Neural cell (in vitro differentiated cells): ENCODE results near the gene CEP170B. TPM values are rescaled to one million over a fixed set of nuclear protein-coding genes. Genes with fewer than 3 reads are reported as not detected.

ENCODE experiments used
- H2AFZ ChIP-seq: fragments of 200-600, 300-800 bp; sonication (generic), shearing (Covaris generic); 2 replicates; pipeline ENCODE4 v1.6.0; 2014; ENCODE audit warnings: low read depth, mild to moderate bottlenecking, antibody characterized with exemption, low read length, moderate library complexity
- H3F3A ChIP-seq: fragments of 200-600 bp; shearing (Covaris generic); 2 replicates; pipeline ENCODE4 v1.6.1; 2016; ENCODE audit warnings: mild to moderate bottlenecking, moderate library complexity, mixed read lengths, antibody characterized with exemption, low read length; ENCODE audit not compliant: insufficient read depth, poor library complexity, severe bottlenecking
- H3K27ac ChIP-seq: fragments of 200-600, 300-800 bp; sonication (generic), shearing (Covaris generic); 2 replicates; pipeline ENCODE4 v1.5.1; 2014; ENCODE audit warnings: mild to moderate bottlenecking, low read length, moderate library complexity
- H3K27me3 ChIP-seq: fragments of 300-800, 200-600 bp; sonication (generic), shearing (Covaris generic); 2 replicates; pipeline ENCODE4 v1.6.0; 2014; ENCODE audit warnings: mild to moderate bottlenecking, low read depth, low read length, moderate library complexity; ENCODE audit not compliant: insufficient read depth
- H3K36me3 ChIP-seq: fragments of 300-800, 200-600 bp; sonication (generic), shearing (Covaris generic); 2 replicates; pipeline ENCODE4 v1.5.1; 2014; ENCODE audit warnings: mild to moderate bottlenecking, antibody characterized with exemption, low read length, moderate library complexity; ENCODE audit not compliant: insufficient read depth
- H3K4me2 ChIP-seq: fragments of 300-800, 200-600 bp; sonication (generic), shearing (Covaris generic); 2 replicates; pipeline ENCODE4 v1.6.0; 2014; ENCODE audit warnings: mild to moderate bottlenecking, low read length
- H3K4me3 ChIP-seq: fragments of 300-800, 200-600 bp; sonication (generic), shearing (Covaris generic); 2 replicates; pipeline ENCODE4 v1.5.1; 2014; ENCODE audit warnings: mild to moderate bottlenecking, low read length, moderate library complexity
- H3K79me2 ChIP-seq: fragments of 200-600 bp; shearing (Covaris generic); replicated peaks from 2 replicates; pipeline ENCODE4 v1.6.0; 2014; ENCODE audit warnings: mild to moderate bottlenecking, low read length, moderate library complexity; ENCODE audit not compliant: insufficient read depth
- H3K9ac ChIP-seq: fragments of 300-800, 200-600 bp; sonication (generic), shearing (Covaris generic); 2 replicates; pipeline ENCODE4 v1.6.1; 2016; ENCODE audit warnings: mild to moderate bottlenecking, low read length, mixed read lengths
- H3K9me2 ChIP-seq: fragments of 200-600 bp; shearing (Covaris generic); 2 replicates; pipeline ENCODE4 v1.6.1; 2016; ENCODE audit warnings: mild to moderate bottlenecking, low read length, mixed read lengths; ENCODE audit not compliant: insufficient read depth
- H3K9me3 ChIP-seq: fragments of 200-600, 300-800 bp; sonication (generic), shearing (Covaris generic); 2 replicates; pipeline ENCODE4 v1.6.1; 2016; ENCODE audit warnings: mild to moderate bottlenecking, mixed run types, low read length, moderate library complexity, mixed read lengths
- H4K20me1 ChIP-seq: fragments of 200-600 bp; shearing (Covaris generic); 2 replicates; pipeline ENCODE4 v1.6.1; 2016; ENCODE audit warnings: mild to moderate bottlenecking, mixed run types; ENCODE audit not compliant: insufficient read depth
- CTCF ChIP-seq: fragments of 450-650 bp; IDR thresholded peaks from 2 replicates; pipeline ENCODE4 v1.5.1; 2014; ENCODE audit warnings: antibody characterized with exemption, mild to moderate bottlenecking, moderate library complexity; ENCODE audit not compliant: poor library complexity, severe bottlenecking
- EP300 ChIP-seq: fragments of 450-650 bp; conservative IDR thresholded peaks from 2 replicates; pipeline ENCODE4 v1.6.1; 2014; ENCODE audit warnings: antibody characterized with exemption, mild to moderate bottlenecking, moderate library complexity; ENCODE audit not compliant: poor library complexity, severe bottlenecking
- EZH2 ChIP-seq: fragments of 200-600, 300-800 bp; shearing (Covaris generic), sonication (generic); IDR thresholded peaks from 2 replicates; pipeline ENCODE4 v1.6.1; 2014; ENCODE audit warnings: antibody characterized with exemption, low read length, borderline replicate concordance, mild to moderate bottlenecking; ENCODE audit not compliant: insufficient read depth, poor library complexity, severe bottlenecking
- MXI1 ChIP-seq: fragments of 450-650 bp; conservative IDR thresholded peaks from 2 replicates; pipeline ENCODE4 v1.6.1; 2014; ENCODE audit warnings: antibody characterized with exemption, mild to moderate bottlenecking; ENCODE audit not compliant: poor library complexity, severe bottlenecking
- POLR2AphosphoS5 ChIP-seq: IDR thresholded peaks from 2 replicates; pipeline ENCODE4 v1.6.1; 2012
- RAD21 ChIP-seq: fragments of 450-650 bp; conservative IDR thresholded peaks from 2 replicates; pipeline ENCODE4 v1.6.1; 2014; ENCODE audit warnings: antibody characterized with exemption, mild to moderate bottlenecking, moderate library complexity
- REST ChIP-seq: IDR thresholded peaks from 2 replicates; pipeline ENCODE4 v1.6.1; 2012; ENCODE audit warnings: borderline replicate concordance
- SMC3 ChIP-seq: fragments of 450-650 bp; conservative IDR thresholded peaks from 2 replicates; pipeline ENCODE4 v1.6.1; 2014; ENCODE audit warnings: antibody characterized with exemption, mild to moderate bottlenecking, moderate library complexity; ENCODE audit not compliant: poor library complexity
- TAF1 ChIP-seq: IDR thresholded peaks from 2 replicates; pipeline ENCODE4 v1.6.1; 2012; ENCODE audit warnings: low read depth
- polyA plus RNA-seq: library from polyadenylated mRNA; depleted of rRNA; stranded (reverse); fragments of >200 nt; gene quantifications from 2 replicates; pipeline ENCODE4 v1.2.3, GENCODE V29; 2014

The CEP170B gene
- polyA plus RNA-seq, 1 donor from 2014 or later = 11.6 TPM

GRCh38 chr14:104843006-104843405 lies 22.1 kb upstream of the CEP170B start:
- no peaks in the 10 kb centered on the region for H3K9me2 ChIP-seq

GRCh38 chr14:104843442-104844305 lies 21.4 kb upstream of the CEP170B start:
- no peaks in the 10 kb centered on the region for H3K9me3 ChIP-seq

More at GRCh38 chr14:104843006-104843405, 22.1 kb upstream of the CEP170B start:
- H3K36me3 ChIP-seq = no peaks in the 10 kb centered on the region
- H3K27ac ChIP-seq = no peak overlapping the region
- no peak overlapping the region for H2AFZ ChIP-seq
- peaks cover 53% of the 10 kb centered on the region for H3K27me3 ChIP-seq
- H4K20me1 ChIP-seq = no peaks in the 10 kb centered on the region
- no peak overlapping the region for H3K9ac ChIP-seq
- H3K79me2 ChIP-seq = no peaks in the 10 kb centered on the region
- no peak for TF ChIP-seq RAD21
- TF ChIP-seq MXI1 = no peak
- no peak for TF ChIP-seq EP300
- TF ChIP-seq REST = no peak
- TF ChIP-seq TAF1 = no peak
- no peak for TF ChIP-seq POLR2AphosphoS5
- no peaks in the 10 kb centered on the region for H3F3A ChIP-seq
- H3K4me2 ChIP-seq = no peak overlapping the region
- peak overlapping the region; percentile 66 for H3K4me3 ChIP-seq
- H3K9me3 ChIP-seq = no peaks in the 10 kb centered on the region

More at GRCh38 chr14:104843442-104844305, 21.4 kb upstream of the CEP170B start:
- peak overlapping the region; percentile 66 for H3K4me3 ChIP-seq
- peaks cover 53% of the 10 kb centered on the region for H3K27me3 ChIP-seq
- H3K9ac ChIP-seq = peak overlapping the region; percentile 3
- no peaks in the 10 kb centered on the region for H4K20me1 ChIP-seq
- H3K27ac ChIP-seq = no peak overlapping the region
- no peaks in the 10 kb centered on the region for H3F3A ChIP-seq
- H3K4me2 ChIP-seq = peak overlapping the region; percentile 51
- no peak overlapping the region for H2AFZ ChIP-seq
- H3K9me2 ChIP-seq = no peaks in the 10 kb centered on the region
- no peaks in the 10 kb centered on the region for H3K79me2 ChIP-seq
- no peak for TF ChIP-seq RAD21
- no peak for TF ChIP-seq MXI1
- TF ChIP-seq POLR2AphosphoS5 = no peak
- TF ChIP-seq EP300 = no peak
- no peak for TF ChIP-seq CTCF
- no peak for TF ChIP-seq REST
- TF ChIP-seq TAF1 = no peak
- no peak for TF ChIP-seq SMC3
- no peak for TF ChIP-seq EZH2
- H3K36me3 ChIP-seq = no peaks in the 10 kb centered on the region
